ENCODE results near the gene DVL3.

DNA sequence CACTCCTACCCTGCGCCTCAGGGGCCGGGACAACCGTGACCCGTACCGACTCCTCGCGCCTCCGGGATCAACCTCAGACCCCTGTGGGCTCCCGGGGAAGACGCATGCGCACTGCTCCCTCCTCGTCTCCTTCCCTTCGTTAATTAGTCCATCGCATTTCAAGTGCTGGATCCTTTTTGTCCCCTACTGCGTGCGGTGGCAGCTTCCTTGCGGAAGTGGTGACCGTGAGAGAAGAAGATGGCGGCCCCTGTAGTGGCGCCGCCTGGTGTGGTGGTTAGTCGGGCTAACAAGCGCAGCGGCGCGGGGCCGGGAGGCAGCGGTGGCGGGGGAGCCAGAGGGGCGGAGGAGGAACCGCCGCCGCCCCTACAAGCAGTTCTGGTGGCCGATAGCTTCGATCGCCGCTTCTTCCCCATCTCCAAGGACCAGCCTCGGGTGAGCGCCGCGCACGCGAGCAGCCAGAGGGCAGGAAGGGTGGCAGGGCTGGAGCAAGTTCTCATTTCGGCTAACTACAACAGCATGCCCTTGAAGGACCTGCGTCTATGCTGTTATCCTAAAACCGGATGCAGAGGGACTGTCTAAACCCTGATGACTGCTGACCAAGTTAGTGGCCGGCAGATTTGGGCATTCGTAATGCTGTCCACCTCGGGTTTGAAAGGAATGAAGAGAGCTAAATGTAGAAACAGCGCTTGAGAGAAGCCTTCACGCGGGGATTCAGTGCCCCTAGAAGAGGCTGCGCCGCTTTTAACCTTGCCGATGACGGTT, 19.8 kb upstream of the DVL3 start, which contains the start of gene EIF2B5:
- TF ChIP-seq, protein P1, sequence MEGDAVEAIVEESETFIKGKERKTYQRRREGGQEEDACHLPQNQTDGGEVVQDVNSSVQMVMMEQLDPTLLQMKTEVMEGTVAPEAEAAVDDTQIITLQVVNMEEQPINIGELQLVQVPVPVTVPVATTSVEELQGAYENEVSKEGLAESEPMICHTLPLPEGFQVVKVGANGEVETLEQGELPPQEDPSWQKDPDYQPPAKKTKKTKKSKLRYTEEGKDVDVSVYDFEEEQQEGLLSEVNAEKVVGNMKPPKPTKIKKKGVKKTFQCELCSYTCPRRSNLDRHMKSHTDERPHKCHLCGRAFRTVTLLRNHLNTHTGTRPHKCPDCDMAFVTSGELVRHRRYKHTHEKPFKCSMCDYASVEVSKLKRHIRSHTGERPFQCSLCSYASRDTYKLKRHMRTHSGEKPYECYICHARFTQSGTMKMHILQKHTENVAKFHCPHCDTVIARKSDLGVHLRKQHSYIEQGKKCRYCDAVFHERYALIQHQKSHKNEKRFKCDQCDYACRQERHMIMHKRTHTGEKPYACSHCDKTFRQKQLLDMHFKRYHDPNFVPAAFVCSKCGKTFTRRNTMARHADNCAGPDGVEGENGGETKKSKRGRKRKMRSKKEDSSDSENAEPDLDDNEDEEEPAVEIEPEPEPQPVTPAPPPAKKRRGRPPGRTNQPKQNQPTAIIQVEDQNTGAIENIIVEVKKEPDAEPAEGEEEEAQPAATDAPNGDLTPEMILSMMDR (IDR thresholded peaks at IDR 0.05; ENCODE audit: low read depth, low read length, poor library complexity, severe bottlenecking) = peak; percentile 47
- TF ChIP-seq EZH2phosphoT487 (IDR thresholded peaks at IDR 0.05; ENCODE audit: borderline replicate concordance, low read length) = no peak
